ENCODE results near the gene TFB1M.
A peak's percentile ranks its signal among the peaks of the same experiment; 100 is the strongest.
"Not testable (repeated sequence)": the region's sequence is repeated elsewhere in the genome, so short reads cannot be mapped to it uniquely, and the experiment has no call there.

Gene TFB1M

DNA sequence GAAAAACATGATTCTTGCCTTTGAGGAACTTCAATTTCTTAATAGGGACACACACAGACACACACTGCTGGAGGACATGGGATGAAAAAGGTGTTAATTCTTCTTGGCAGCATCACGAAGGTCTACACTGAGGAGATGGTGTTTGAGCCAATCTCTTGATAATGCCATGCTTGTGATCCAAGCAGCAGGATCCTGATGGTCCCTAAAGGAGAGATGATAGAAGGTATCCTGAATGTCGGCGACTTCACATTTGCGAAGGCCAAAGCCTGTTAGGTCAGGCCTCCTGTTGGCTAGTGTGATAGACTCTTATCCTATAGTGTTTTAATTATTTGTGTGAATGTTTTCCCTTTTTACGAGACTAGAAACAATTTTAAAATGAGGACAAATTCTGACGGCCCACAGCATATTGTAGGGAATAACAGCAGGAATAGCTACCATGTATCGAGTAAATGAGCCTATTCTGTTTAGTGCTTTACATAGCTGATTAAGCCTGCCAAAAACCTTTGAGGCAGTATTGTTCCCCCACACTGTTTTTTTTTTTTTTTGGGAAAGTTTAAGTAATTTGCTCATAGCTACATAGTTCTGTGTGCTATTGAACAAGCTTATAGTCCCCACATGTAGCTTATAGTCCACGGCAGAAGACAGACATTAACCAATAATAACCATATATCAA, 15.3 kb upstream of the TFB1M start:
- no peak for DNase-seq

GRCh38 chr6:155328539-155329459, 14.5 kb upstream of the TFB1M start:
- no peak for DNase-seq

GRCh38 chr6:155328074-155328538, 13.8 kb upstream of the TFB1M start:
- no peak for DNase-seq

GRCh38 chr6:155327326-155328073, 13.2 kb upstream of the TFB1M start:
- peak; percentile 64 for DNase-seq

- no peak for DNase-seq
Observed at GRCh38 chr6:155325700-155326516, 11.6 kb upstream of the TFB1M start.

GRCh38 chr6:155324993-155325392, 10.7 kb upstream of the TFB1M start:
- DNase-seq, result no peak

DNA sequence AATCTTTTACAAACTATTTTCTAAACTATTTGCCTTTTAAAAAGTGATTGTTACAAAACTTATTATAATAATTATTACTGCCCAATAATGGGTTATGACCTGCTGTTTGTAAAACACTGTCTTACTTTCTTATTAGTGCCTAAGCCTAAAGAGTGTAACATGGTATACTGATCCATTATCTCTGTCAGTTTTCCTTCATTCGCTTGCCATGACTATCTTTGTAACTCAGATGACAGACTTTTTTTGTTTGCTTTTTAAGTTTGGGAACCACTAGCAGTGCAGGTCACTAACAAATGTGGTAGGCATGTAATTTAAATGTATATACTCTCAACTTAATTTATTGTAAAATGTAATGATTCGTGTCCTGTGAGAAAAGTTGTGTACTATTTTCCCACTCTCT, 9.9 kb upstream of the TFB1M start:
- no peak for DNase-seq

- no peak for DNase-seq
Observed at GRCh38 chr6:155319902-155320301, 5.6 kb upstream of the TFB1M start.

DNA sequence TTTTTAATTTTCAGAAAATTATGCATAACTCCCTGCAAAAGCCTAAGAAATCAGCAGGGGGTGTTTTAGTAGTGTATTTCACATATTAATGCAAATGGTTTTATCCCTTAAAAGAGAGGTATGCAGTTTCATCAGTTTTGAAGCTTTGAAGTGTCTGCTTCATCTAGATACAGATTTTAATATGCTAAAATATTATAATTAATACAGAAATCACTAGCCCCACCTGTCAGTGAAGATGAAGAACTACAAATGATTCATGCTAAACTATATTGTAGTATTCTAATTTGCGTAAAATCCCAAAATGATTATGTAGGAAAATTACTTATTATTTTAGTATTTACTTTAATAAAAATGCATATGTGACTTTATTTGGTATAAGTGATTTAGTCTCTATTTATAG, 2.9 kb upstream of the TFB1M start:
- DNase-seq, result no peak

GRCh38 chr6:155316419-155316818, 2.1 kb upstream of the TFB1M start:
- no peak for DNase-seq

DNA sequence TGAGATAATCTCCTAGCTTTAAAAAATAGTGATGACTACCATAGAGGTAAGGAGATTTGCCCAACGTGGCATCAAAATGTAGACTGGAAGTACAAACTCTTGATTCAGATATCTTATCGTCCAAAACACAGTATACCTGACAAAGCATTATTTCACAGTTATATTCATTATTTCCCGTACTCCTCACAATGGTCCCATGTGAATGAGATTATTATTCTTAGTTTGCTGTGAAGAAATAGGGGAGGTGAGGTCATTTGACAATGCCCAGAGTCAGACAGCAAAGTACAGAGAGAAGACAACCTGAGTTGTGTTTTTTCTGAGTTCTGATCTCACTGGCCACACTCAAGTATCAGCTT, 1.2 kb upstream of the TFB1M start:
- no peak for DNase-seq

DNA sequence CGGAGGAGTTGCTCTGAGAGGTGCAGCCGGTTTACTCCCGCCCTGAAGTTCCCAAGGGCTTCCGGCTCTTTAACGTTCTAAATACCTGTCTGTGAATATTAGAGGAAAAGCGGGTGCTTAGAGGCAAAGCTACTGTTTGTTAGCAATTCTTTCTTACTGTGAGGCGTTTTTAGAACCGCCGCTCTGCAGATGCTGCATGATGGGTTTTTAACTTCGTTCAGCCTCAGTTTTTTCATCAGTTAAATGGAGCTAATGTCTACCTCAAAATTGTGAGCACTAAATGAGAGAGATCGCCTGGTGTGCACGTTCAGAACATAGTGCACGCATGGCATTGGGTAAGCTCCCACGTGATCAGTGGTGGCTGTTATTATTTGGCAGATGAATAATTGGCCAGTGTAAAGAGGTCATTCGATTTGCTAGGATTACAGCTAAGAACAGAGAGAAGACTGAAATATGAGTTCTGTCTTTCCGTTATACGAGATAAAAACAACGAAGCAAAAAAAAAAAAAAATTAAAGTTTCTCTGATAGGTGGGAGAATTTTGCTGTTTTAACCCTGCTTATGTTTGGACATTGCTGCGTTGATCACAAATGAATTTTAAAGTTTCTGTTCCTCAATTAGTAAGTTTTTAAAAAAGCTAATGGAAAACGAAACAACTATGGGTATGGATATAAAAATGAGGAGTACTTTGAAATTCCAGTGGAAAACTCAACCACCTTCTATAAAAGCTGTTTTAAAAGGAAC, 660 bp upstream of the TFB1M start:
- DNase-seq, result peak; percentile 98

- DNase-seq, result no peak
Observed at GRCh38 chr6:155313602-155314091, 637 bp downstream of the TFB1M start.

DNA sequence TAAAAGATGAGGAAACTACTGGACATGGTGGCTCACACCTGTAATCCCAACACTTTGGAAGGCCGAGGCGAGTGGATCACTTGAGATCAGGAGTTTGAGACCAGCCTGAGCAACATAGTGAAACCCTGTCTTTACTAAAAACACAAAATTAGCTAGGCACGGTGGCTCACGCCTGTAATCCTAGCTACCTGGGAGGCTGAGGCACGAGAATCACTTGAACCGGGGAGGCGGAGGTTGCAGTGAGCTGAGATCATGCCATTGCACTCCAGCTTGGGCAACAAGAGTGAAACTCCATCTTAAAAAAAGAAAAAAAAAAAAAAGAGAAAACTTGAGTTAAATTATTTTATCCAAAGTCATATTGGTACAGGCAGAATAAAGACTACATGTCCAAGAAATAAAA, 1.3 kb downstream of the TFB1M start:
- not testable (repeated sequence) for DNase-seq

DNA sequence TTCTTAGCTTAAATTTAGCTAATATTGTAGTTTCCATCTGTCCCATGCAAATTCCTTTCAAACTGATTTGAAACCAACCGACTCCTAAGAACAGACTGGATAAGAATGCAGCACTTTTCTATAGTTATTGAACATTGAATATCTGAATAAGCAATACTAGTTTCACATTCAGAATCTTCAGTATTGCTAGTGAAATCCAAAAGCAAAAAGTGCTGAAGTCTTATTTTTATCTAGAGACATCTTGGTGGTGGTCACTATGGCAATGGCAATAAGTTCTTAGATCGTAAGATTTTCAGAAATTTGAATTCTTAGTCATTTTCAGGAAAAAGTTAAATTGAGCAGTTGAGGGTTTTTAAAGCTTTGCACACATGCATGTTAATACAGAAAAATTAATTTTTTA, 2.7 kb downstream of the TFB1M start:
- no peak for DNase-seq

DNA sequence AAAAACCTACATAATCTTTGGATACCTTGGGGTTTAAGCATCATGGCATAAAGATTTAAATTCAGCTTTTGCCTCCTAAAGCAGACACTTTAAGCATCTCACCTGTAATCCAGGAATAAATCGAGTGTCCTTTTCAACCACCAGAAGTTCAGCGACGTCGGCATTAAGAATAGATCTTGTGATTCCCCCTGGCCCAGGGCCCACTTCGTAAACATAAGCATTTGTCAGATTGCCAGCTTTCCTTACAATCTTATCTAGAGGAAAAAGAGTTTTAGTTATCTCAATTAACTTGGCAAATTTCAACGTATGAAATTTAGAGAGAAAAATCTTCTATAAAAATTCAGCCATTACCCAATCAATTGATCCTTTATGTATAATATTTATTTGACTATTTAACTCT, 3.2 kb downstream of the TFB1M start:
- DNase-seq, result no peak

GRCh38 chr6:155310596-155310995, 3.7 kb downstream of the TFB1M start:
- no peak for DNase-seq

DNA sequence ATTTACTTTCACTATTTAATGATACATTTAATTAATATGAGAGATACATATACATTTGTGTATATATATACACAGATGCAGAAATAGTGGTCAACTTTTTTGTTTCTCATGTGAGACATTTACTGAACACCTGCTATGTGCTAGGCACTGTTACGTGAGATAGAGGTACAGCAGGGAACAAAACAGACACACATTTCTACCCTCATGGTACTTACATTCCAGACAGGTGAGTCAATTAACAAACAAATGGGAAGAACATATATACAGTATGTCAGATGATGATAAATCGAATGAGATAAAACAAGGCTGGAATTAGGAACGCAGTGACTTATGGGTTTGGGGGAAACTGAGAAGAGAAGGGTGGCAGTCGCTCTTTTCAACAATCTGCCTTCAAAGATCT, 5.1 kb downstream of the TFB1M start:
- DNase-seq, result no peak

DNA sequence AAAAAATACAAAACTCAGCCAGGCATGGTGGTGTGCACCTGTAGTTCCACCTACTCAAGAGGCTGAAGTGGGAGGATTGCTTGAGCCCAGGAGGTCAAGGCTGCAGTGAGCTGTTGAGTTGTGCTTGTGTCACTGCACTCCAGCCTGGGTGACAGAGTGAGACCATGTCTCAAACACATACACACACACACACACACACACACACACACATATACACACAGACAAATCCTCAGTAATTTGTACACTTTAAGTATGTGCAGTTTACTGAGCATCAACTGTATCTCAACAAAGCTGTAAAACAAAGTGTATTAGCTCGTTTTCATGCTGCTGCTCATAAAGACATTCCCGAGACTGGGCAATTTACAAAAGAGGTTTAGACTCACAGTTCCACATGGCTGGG, 7.3 kb downstream of the TFB1M start:
- DNase-seq, result no peak

DNA sequence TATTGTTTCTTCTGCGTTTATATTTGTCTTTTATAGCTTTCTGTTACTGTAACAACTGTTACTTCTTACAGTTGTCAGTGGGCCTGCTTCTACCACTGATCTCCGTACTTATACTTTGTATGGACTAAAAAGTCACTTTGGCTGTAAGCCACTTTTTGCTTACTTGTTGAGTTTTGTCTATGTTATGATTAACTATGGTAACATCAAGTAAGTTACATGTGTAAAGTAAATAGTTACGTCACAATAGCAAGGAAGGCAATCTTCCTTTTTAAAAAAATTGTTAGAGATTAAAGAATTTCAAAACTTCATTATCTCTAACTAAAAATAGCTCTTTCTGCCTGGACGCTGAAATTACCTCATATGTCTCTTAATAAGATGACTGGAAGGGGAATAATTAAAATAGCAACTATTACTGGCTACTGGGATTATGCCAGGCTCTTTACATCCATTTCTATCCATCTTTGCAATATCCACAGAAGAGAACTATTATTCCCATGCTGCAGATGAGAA, 10.9 kb downstream of the TFB1M start:
- no peak for DNase-seq

DNA sequence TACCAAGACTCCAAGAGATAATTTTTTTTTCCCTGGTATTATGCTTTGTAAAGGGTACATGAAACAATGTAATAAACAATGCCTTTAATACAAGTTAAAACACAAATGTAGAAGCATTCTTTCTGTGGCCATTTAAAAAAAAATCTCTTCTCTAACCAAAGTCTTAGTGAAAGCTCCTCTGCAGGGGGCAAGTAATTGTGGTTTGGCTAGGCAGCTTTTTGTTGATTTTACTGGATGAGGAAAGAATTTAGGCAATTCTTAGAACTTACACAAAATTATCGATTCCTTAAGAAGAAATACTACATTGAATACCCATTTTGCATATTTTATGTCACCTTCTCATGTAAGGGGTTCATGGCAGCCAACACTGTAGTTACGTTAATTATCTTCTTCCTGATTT, 12.4 kb downstream of the TFB1M start:
- no peak for DNase-seq

DNA sequence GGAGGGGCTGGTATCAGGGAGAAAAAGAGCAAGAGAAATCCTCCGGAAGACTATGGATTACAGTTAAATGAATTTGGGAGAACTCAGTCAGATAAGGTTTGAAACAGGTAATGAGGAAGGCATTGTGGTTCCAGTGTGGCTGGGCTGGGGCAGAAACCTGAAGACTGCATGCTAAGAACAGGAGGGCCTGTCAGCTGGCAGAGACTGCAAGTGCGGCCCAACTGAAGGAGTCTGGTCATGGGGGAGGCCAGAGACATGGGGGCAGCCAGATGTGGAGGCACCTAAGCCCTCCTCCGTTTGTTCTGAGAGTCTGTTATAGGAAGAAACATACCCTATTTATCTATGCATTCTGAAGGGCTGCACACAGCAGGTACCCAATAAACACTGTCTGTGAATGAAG, 16.6 kb downstream of the TFB1M start:
- DNase-seq, result no peak

All from NCI-H2171 treated with DMSO at 0.1 percent for 48 hours (cell line).